GM12865 (cell line): ENCODE data around the gene CEP128.

Experiments used
- DNase-seq: peaks from one replicate; pipeline ENCODE4 v3.0.0; 2010; ENCODE audit warnings: low read depth
- H3K4me3 ChIP-seq: 2 replicates; pipeline ENCODE4 v1.5.1; 2011; ENCODE audit warnings: mild to moderate bottlenecking, low read depth, low read length, control low read depth
- CTCF ChIP-seq: IDR thresholded peaks from 2 replicates; pipeline ENCODE4 v1.5.1; 2011; ENCODE audit warnings: low read length, control low read depth, low read depth, inconsistent platforms; ENCODE audit not compliant: insufficient read depth; ENCODE audit errors: missing control alignments

The CEP128 gene

GRCh38 chr14:80636071-80636470, 305.5 kb downstream of the CEP128 start:
- TF ChIP-seq CTCF: no peak
- H3K4me3 ChIP-seq: no peak overlapping the region
- DNase-seq: peak; percentile 4

DNA sequence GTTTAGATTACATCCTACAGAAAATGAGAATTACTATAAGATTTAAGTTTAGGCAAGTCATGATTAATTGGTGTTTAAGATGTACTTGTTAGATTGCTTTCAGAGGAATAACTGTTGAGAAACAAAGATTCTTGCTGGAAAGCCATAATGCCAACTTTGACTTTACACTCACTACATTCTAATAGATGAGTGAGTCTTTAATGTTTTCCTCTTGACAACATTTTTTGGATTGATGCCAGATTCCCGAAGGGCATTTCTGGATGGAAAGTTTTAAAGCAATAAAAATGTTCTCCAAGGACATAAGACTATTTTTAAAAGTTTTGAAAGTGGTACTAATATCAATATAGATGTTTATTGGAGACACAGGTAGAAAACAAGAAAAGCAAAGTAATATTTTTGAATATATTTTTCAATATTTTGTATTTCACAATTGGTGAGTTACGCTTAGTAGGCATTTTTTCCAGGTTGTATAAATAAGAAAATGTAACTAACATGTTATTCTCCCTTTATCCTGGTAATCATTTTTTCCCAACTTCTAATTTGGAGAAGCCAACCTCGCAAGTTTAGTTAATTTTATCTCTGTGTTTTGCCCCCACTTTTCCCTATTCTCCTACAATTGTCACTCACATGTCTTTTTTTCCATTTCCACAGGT, 307.3 kb downstream of the CEP128 start:
- no peak for TF ChIP-seq CTCF
- H3K4me3 ChIP-seq: no peak overlapping the region
- DNase-seq: no peak

- no peak for DNase-seq
- TF ChIP-seq CTCF: no peak
- no peak overlapping the region for H3K4me3 ChIP-seq
Measured at GRCh38 chr14:80629606-80630005, 311.9 kb downstream of the CEP128 start.

DNA sequence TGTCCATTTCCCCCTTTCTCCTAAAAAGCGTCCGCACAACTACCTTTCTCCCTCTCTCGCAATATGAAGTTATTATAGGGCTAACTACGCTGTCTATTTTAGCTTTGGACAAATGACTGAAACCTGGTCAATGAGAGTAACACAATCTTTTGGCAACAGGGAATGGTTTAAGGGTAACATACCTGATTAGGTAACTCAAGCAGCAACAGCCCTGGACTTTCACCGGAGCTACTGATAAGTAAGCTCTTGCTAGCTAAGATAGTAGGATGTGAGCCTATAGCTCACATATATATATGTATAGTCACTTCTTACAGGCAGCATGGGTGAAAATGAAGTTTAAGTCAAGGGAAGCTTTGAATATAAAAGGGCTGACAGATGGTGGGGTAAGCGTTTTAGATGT, 313.0 kb downstream of the CEP128 start:
- H3K4me3 ChIP-seq: no peak overlapping the region
- no peak for TF ChIP-seq CTCF
- no peak for DNase-seq

DNA sequence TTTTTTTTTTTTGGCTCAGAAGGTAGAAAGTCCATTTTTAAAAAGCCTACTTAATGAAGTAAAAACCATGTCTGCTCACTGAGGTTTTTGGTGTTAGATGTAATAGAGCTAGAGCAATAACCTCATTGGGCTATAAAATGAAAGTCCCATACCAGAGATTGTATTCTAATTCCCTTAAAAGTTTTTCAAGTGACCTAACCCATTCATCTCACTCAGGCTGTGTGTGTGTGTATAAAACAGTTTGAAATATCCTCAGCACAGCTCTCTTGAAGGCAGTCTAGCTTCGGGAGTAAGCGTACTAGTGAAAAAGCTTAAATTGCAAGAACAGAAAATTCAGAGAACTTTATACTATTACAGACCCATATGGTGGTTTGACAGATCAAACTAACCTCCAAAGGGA, 313.8 kb downstream of the CEP128 start:
- DNase-seq: no peak
- no peak for TF ChIP-seq CTCF
- no peak overlapping the region for H3K4me3 ChIP-seq

DNA sequence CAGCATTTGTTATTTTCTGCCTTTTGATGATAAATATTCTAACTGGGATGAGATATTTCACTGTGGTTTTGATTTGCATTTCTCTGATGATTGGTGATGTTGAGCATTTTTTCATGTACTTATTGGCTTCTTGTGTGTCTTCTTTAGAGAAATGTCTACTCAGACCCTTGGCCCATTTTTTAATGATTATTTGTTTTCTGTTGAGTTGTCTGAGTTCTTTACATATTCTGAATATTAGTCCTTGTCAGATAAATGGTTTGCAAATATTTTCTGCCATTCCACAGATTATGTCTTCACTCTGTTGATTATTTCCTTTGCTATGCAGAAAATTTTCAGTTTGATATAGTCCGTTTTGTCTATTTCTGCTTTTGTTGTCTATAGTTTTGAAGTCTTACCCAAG, 317.0 kb downstream of the CEP128 start:
- no peak for DNase-seq
- no peak overlapping the region for H3K4me3 ChIP-seq
- no peak for TF ChIP-seq CTCF

- DNase-seq: peak; percentile 0
- H3K4me3 ChIP-seq: no peak overlapping the region
- no peak for TF ChIP-seq CTCF
Measured at GRCh38 chr14:80621701-80622100, 319.8 kb downstream of the CEP128 start.
